GM12801 (cell line): ENCODE measurements around the gene TDRD6.

Experiments
- CTCF ChIP-seq: IDR thresholded peaks from one replicate; pipeline ENCODE4 v1.5.1; 2011; ENCODE audit warnings: control low read depth; ENCODE audit not compliant: insufficient read length; ENCODE audit errors: extremely low read depth

The TDRD6 gene

GRCh38 chr6:46689657-46690056, 2.0 kb downstream of the TDRD6 start:
- no peak for TF ChIP-seq CTCF

GRCh38 chr6:46690141-46690755, 2.6 kb downstream of the TDRD6 start:
- TF ChIP-seq CTCF: no peak

GRCh38 chr6:46690911-46691451, 3.3 kb downstream of the TDRD6 start:
- no peak for TF ChIP-seq CTCF

- no peak for TF ChIP-seq CTCF
Measured at GRCh38 chr6:46699970-46700369, 12.3 kb downstream of the TDRD6 start.

- no peak for TF ChIP-seq CTCF
Measured at GRCh38 chr6:46704562-46704961, 16.9 kb downstream of the TDRD6 start.

GRCh38 chr6:46706464-46706863, 18.8 kb downstream of the TDRD6 start:
- TF ChIP-seq CTCF: no peak

- no peak for TF ChIP-seq CTCF
Measured at GRCh38 chr6:46711491-46711890, 23.8 kb downstream of the TDRD6 start.
